GM21825 (cell line): ENCODE results near the gene ISL1.

Experiments used
- ATAC-seq: cut with Tn5 transposase; IDR thresholded peaks from one replicate; pipeline ENCODE4 v1.9.1; 2021; ENCODE audit warnings: mild to moderate bottlenecking, moderate library complexity; ENCODE audit not compliant: unreplicated experiment

The ISL1 gene

DNA sequence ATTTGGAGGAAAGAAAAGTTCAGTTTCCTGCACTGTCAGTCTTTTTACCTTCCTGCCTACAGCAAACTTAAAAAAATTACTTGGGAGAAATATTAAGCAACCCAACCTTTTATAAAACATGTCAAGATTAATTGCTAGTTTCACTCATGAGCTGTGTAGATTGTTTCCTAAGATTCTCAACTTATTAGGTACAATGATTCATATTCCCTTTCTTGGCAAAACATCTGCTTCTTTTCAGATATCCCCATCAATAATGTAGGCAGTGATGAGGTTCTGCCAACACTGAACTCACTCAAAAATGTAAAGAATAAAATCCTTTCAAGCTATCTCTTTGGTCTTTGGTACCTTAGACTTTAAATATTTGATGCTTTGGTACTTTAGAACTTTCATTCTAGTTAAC, 56.0 kb downstream of the ISL1 start:
- no peak for ATAC-seq
